GDM1 (cell line): ENCODE results near the gene KDF1.

Source experiments
- DNase-seq: peaks from one replicate; lab custom pipeline; 2025; lab: John Stamatoyannopoulos, UW

KDF1 gene, protein sequence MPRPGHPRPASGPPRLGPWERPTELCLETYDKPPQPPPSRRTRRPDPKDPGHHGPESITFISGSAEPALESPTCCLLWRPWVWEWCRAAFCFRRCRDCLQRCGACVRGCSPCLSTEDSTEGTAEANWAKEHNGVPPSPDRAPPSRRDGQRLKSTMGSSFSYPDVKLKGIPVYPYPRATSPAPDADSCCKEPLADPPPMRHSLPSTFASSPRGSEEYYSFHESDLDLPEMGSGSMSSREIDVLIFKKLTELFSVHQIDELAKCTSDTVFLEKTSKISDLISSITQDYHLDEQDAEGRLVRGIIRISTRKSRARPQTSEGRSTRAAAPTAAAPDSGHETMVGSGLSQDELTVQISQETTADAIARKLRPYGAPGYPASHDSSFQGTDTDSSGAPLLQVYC

GRCh38 chr1:26959722-26960624 is at the start of gene KDF1:
Gene KDF1, minus strand, starts transcription at chr1:26960468. Its CDS starts 8,088 bp downstream, at chr1:26952380.
- no peak for DNase-seq

DNA sequence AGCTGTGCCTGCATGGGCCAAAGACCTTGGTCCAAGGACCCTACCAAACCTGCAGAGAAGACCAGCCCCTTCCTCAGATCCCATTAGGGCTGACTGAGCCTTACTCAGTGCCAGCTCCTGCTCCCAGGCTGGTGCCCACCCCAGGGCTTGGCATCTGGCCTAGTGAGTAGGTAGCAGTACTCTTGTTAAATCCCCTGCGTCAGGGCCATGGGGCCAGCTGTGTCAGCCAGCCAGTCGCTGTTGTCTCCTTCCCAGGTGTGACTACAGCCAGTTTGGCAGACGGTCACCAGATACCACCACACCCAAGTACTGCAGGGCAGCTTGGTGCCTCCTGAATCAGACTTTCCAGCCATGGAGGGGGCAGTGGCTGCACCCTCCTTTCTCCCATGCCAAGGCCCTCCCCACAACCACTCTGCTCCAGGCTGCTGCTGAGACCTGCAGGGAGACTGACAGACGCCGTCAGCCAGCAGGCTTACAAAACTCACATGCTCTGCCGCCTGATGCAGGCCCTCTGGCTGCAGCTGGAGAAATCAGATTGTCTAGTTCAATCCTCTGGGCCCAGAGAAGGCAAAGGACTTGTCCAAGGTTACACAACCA is 49.4 kb upstream of the KDF1 start:
- DNase-seq, result no peak

DNA sequence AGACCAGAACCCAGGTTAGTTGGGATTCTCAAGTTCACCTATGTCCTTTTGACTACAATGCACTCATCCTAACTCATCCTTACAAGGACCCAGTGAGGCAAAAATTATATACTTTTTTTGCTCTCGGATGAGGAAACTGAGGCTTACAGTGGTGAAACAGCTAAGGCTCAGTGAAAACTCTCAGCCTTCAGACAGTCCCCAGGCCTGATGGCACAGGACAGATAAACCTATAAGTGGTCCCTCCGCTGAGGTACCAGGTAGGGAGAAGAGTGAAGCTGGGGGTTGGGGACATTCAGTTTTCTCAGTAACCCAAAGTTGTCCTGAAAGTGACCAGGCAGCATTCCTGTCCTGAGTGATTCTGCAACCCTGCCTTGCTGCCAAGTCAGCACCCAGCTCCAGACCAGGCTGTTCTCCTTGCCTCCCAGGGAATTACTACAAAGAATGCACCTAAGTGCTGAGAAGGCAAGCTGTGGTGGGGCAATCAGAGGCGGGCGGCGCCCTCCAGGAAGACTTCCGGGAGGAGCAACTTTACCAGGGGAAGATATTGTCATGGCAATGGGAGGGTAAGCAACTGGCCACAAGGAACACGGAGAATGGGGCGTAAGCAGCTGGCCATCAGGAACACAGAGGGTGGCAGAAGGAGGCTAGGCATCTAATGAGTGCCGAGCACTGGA is 47.8 kb upstream of the KDF1 start:
- DNase-seq, result no peak

DNA sequence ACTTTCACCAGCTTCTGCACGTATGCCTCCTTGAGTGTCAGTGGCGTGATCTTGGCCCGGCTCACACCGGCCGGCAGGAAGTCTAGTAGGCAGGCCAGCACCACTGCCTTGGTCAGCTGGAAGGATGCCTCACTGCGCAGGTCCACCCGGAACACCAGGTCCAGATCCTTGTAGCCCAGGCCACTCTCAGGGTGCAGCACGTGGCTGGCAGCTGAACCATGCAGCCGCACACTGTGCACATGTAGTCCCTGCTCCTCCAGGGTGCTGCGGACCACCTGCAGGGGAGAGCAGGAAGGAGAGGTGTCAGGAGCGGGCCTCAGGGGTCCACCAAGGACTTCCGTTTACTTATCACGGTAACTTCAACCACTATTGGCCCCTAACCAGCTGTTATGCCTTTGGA is 46.4 kb upstream of the KDF1 start:
- DNase-seq, result no peak

DNA sequence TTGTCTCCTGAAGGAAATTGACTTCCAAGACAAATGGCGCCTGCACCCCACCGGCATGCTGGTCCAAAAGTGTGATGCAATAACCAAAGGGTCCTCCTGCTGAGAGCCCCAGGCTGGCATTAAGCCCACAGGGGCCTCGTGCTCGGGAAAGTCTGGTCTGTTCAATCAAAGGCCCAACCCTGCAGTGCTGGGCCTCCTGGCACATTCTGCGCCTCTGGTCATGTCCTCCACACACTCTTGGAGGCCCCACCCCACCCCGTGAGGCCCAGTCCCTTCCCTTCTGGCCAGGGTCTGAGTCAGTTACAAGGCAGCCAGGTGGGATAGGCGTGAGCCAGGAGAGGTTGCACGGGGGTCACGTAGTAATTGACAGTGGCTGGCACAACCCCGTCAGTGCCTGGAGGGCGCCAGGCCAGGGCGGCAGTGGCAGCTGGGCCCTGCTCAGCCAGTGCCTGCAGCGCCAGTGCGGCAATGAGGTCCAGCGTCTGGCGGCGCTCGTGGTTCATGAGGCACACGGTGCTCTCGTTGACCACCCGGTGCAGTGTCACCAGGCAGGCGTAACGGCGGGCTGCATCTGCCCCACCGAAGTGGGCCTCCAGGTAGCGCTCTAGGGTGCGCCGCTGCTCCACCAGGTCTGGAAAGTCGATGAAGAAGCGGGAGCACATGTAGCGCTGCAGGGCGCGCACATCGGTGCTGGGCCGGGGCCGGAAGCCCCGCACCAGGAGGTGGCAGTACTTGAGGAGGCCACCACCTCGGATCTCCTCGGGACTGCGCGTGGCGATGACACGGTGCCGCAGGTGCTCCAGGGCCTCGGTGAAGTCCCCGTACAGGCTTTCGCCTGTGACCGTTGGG is 45.6 kb upstream of the KDF1 start:
- no peak for DNase-seq

GRCh38 chr1:27005166-27005530 is 44.9 kb upstream of the KDF1 start:
- no peak for DNase-seq

- no peak for DNase-seq
Observed at GRCh38 chr1:27004471-27005165, 44.4 kb upstream of the KDF1 start.

GRCh38 chr1:27003745-27004470 is 43.6 kb upstream of the KDF1 start:
- DNase-seq, result no peak

GRCh38 chr1:27001570-27002360 is 41.5 kb upstream of the KDF1 start:
- DNase-seq, result peak; percentile 93

- no peak for DNase-seq
Observed at GRCh38 chr1:27000817-27001460, 40.7 kb upstream of the KDF1 start.

DNA sequence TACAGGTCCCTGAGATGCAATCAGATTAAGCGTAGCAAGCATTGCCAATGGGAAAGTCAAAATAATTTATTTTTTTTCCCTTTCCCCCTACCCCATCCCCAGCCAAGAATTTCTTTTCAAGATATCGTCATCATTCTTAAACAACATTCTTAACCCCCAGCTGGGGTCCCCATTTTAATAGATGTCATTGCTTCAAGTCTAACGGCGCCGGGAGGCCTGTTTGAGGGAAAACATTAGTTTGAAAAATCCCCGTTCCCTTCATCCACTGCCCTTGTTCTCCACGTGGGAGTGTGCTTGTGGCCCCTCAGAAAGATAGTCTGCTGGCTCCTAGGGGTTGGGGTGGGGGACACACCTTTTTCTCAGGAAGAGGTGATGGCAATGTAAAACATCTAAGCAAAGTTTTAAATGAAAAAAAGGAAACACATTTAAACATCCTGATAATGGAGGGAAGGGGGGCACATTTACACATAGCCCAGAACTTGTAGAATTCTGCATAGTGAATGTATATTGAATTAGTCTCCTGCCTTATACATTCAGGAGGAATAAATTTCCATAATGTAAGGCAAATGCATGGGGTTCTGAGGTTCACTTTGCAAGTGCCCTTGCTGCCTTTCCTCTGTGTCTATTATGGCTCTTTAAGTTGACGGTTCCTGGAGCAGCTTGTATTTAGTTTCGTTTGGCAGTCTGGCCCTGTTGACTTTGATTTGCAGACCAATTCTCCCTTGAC is 40.0 kb upstream of the KDF1 start:
- no peak for DNase-seq

GRCh38 chr1:26999440-26999987 is 39.2 kb upstream of the KDF1 start:
- DNase-seq, result no peak

- no peak for DNase-seq
Observed at GRCh38 chr1:26998429-26999300, 38.4 kb upstream of the KDF1 start.

GRCh38 chr1:26996665-26997064 is 36.4 kb upstream of the KDF1 start:
- DNase-seq, result no peak

- DNase-seq, result no peak
Observed at GRCh38 chr1:26996024-26996423, 35.8 kb upstream of the KDF1 start.

GRCh38 chr1:26994787-26995517 is 34.7 kb upstream of the KDF1 start:
- DNase-seq, result no peak
